ENCODE data around the gene JARID2. TPM values are rescaled to one million over a fixed set of nuclear protein-coding genes. Genes with fewer than 3 reads are reported as not detected.
A peak's percentile ranks its signal among the peaks of the same experiment; 100 is the strongest.

The JARID2 gene
- total and polyA plus RNA-seq, 2 of the 8 experiments (the other 6 are each of a cell fraction or from before 2014, with no cell fraction given) = 60.1 to 239 TPM

- Histone ChIP-seq H3K79me2 (ENCODE audit: control insufficient read depth in 1 of 2, insufficient read depth in 2 of 2, low read length in 2 of 2) (peaks cover 89 to 100% of the 10 kb centered on the region in 2 experiments), H3K4me1 (replicated peaks in 1 of 4; ENCODE audit: control insufficient read depth in 3 of 4, insufficient read depth in 4 of 4, low read length in 3 of 4) (peaks cover 9 to 31% (median 26%) of the 10 kb centered on the region in 4 experiments)
- CTCF ChIA-PET (ENCODE audit: partially characterized antibody) = interaction anchor here (1.3 kb wide), 1 partner anchor 26 kb away, joined by 3 read pairs; no protein-coding TSS in a partner anchor
Measured at GRCh38 chr6:15303920-15304291, 58.0 kb downstream of the JARID2 start.

More at GRCh38 chr6:15303920-15304291, 58.0 kb downstream of the JARID2 start:
- H3K9ac ChIP-seq (replicated peaks in 1 of 4; ENCODE audit: extremely low read depth in 1 of 4, low read depth in 3 of 4, low read length in 3 of 4) = no peak overlapping the region
- FAIRE-seq (no peak), DNase-seq (ENCODE audit: low read depth in 1 of 2, low spot score in 2 of 2) (peak in 1 of 2 experiments; percentile 42)
- no peak overlapping the region for H3K14ac ChIP-seq (ENCODE audit: insufficient read length)
- H3K23me2 ChIP-seq (ENCODE audit: low read depth, low read length) = no peaks in the 10 kb centered on the region; the same call in 1 of the 2 replicates
- no peak overlapping the region for H3K23ac ChIP-seq (ENCODE audit: insufficient read length)
- H3K36me3 ChIP-seq (ENCODE audit: control insufficient read depth in 2 of 4, insufficient read depth in 4 of 4, low read length in 3 of 4) = peaks cover 0 to 9% (median 0%) of the 10 kb centered on the region in 4 experiments; a peak in 1 of 8 replicates
- no peak overlapping the region for H3K18ac ChIP-seq (ENCODE audit: extremely low read depth, low read length)
- H4K20me1 ChIP-seq (replicated peaks in 1 of 2; ENCODE audit: control insufficient read depth in 1 of 2, insufficient read depth in 2 of 2, low read length in 2 of 2) = peaks cover 57 to 68% of the 10 kb centered on the region in 2 experiments
- H3K27ac ChIP-seq (ENCODE audit: low read depth, low read length) = peak overlapping the region; percentile 6; the same call in 1 of the 2 replicates
- H4K8ac ChIP-seq (ENCODE audit: extremely low read depth, insufficient read depth, low read length) = no peak overlapping the region
- no peak overlapping the region for H2BK120ac ChIP-seq (replicated peaks; ENCODE audit: low read depth, low read length)
- 76% methylated on average over 6 of the region's 6 CpGs; no CpG with 5 or more reads in 1 of the 2 experiments for WGBS, 2 experiments (ENCODE audit: extremely low coverage in 1 of 2, insufficient coverage in 1 of 2, insufficient read length in 1 of 2, insufficient replicate concordance in 2 of 2, low coverage in 1 of 2, low lambda C conversion rate in 2 of 2, missing lambda C conversion rate in 1 of 2)
- no peak overlapping the region for H2AFZ ChIP-seq (ENCODE audit: low read length)
- no peak overlapping the region for H2BK20ac ChIP-seq (ENCODE audit: low read length)
- H4K91ac ChIP-seq (replicated peaks; ENCODE audit: insufficient read length, low read length) = no peak overlapping the region
- POLR2A ChIA-PET (ENCODE audit: partially characterized antibody) = interaction anchor here (0.5 to 1.3 kb wide), 6 partner anchors 8 to 915 kb away, joined by 3 to 4 read pairs (median 3); no protein-coding TSS in a partner anchor
- H3K9me3 ChIP-seq (ENCODE audit: insufficient read depth in 2 of 2, low read depth in 1 of 2, low read length in 1 of 2) = no peaks in the 10 kb centered on the region
- no peak overlapping the region for H4K5ac ChIP-seq (ENCODE audit: insufficient read length, low read depth, low read length)
- no peak overlapping the region for H3K56ac ChIP-seq (replicated peaks; ENCODE audit: insufficient read length, low read depth, low read length)
- H3K79me1 ChIP-seq (ENCODE audit: low read depth, low read length) = peaks cover 3% of the 10 kb centered on the region; the same call in 1 of the 2 replicates
- TF ChIP-seq USF2 (IDR thresholded peaks at IDR 0.05; ENCODE audit: low read length) (no peak), TEAD4 (IDR thresholded peaks at IDR 0.05; ENCODE audit: low read depth, low read length) (no peak), CHD1 (IDR thresholded peaks at IDR 0.05; ENCODE audit: low read depth, low read length) (no peak), E2F6 (IDR thresholded peaks at IDR 0.05) (no peak), TBP (IDR thresholded peaks at IDR 0.05; ENCODE audit: low read depth, low read length) (no peak), TCF12 (IDR thresholded peaks at IDR 0.05; ENCODE audit: low read depth, low read length) (no peak), GTF2F1 (IDR thresholded peaks at IDR 0.05; ENCODE audit: borderline replicate concordance, low read depth, low read length) (no peak), CTBP2 (IDR thresholded peaks at IDR 0.05; ENCODE audit: borderline replicate concordance, insufficient read depth, insufficient read length, low read length) (no peak), SP2 (IDR thresholded peaks at IDR 0.05; ENCODE audit: low read length) (no peak)
- H3K27me3 ChIP-seq (replicated peaks in 1 of 4; ENCODE audit: control insufficient read depth in 3 of 4, extremely low read depth in 1 of 4, insufficient read depth in 3 of 4, low read length in 3 of 4) = no peaks in the 10 kb centered on the region
- H2BK12ac ChIP-seq (ENCODE audit: low read depth, low read length) = no peak overlapping the region
- no peak overlapping the region for H2BK15ac ChIP-seq (ENCODE audit: low read length)
- H3K4ac ChIP-seq (replicated peaks; ENCODE audit: insufficient read length, low read depth, low read length) = no peak overlapping the region
- H3K4me3 ChIP-seq (ENCODE audit: extremely low read depth in 1 of 4, insufficient read depth in 2 of 4, low read depth in 3 of 4, low read length in 4 of 4) = no peak overlapping the region
- no peak overlapping the region for H2BK5ac ChIP-seq (ENCODE audit: low read depth, low read length)
- H3K4me2 ChIP-seq (ENCODE audit: insufficient read depth in 1 of 2, low read depth in 2 of 2, low read length in 2 of 2) = no peak overlapping the region; a peak in 1 of 4 replicates
- no peak overlapping the region for H2AK5ac ChIP-seq (ENCODE audit: low read depth, low read length)
